GM18502 (cell line): ENCODE data around the gene SPC24.

ENCODE experiments used
- ATAC-seq: cut with Tn5 transposase; IDR thresholded peaks from one replicate; pipeline ENCODE4 v1.9.1; 2021; ENCODE audit warnings: mild to moderate bottlenecking; ENCODE audit not compliant: unreplicated experiment, poor library complexity

Gene SPC24

GRCh38 chr19:11155373-11156120 is at the start of gene SPC24:
TSS of gene SPC24 (minus strand) at chr19:11155782. CDS start at chr19:11155776, 6 bp downstream.
- ATAC-seq, result peak; percentile 94

GRCh38 chr19:11204943-11205349 is 49.4 kb upstream of the SPC24 start:
- ATAC-seq, result no peak

GRCh38 chr19:11204076-11204602 is 48.6 kb upstream of the SPC24 start:
- no peak for ATAC-seq

- no peak for ATAC-seq
Measured at GRCh38 chr19:11203194-11204075, 47.9 kb upstream of the SPC24 start.

GRCh38 chr19:11202488-11203193 is 47.1 kb upstream of the SPC24 start:
- no peak for ATAC-seq

- ATAC-seq, result no peak
Measured at GRCh38 chr19:11201791-11202190, 46.2 kb upstream of the SPC24 start.

GRCh38 chr19:11200931-11201330 is 45.3 kb upstream of the SPC24 start:
- no peak for ATAC-seq

- ATAC-seq, result no peak
Measured at GRCh38 chr19:11200015-11200574, 44.5 kb upstream of the SPC24 start.

GRCh38 chr19:11199517-11199916 is 43.9 kb upstream of the SPC24 start:
- no peak for ATAC-seq

- ATAC-seq, result no peak
Measured at GRCh38 chr19:11198769-11199424, 43.3 kb upstream of the SPC24 start.

- no peak for ATAC-seq
Measured at GRCh38 chr19:11198175-11198534, 42.6 kb upstream of the SPC24 start.

- ATAC-seq, result peak; percentile 72
Measured at GRCh38 chr19:11197291-11198174, 42.0 kb upstream of the SPC24 start, which contains the start of gene KANK2. TSS of gene KANK2 (minus strand) at chr19:11197545. CDS start at chr19:11194511, 3,034 bp downstream.

GRCh38 chr19:11196406-11197287 is 41.1 kb upstream of the SPC24 start:
- ATAC-seq, result no peak

- no peak for ATAC-seq
Measured at GRCh38 chr19:11195681-11196080, 40.1 kb upstream of the SPC24 start.

- ATAC-seq, result no peak
Measured at GRCh38 chr19:11194656-11195558, 39.3 kb upstream of the SPC24 start.

- ATAC-seq, result no peak
Measured at GRCh38 chr19:11194173-11194572, 38.6 kb upstream of the SPC24 start.
